Activated T-helper 1 cell treated with anti-CD3 and anti-CD28 coated beads, Interleukin-2, amount 50 U/mL, for 16 hours (primary cell): Measurements from ENCODE around the gene KLHL12.

Source experiments
- DNase-seq, 2 donors: peaks; one replicate each; pipeline ENCODE4 v3.0.0-alpha.2; 2020; ENCODE audit warnings: low read depth in 1 of 2, low spot score in 1 of 2

Gene KLHL12

GRCh38 chr1:202926581-202927491 is at the start of gene KLHL12:
Gene KLHL12 (minus strand): TSS chr1:202927234. CDS start chr1:202925162, 2,072 bp downstream.
- DNase-seq: peak; percentile 89 to 90

- DNase-seq: no peak
Measured at GRCh38 chr1:202976633-202977032, 49.6 kb upstream of the KLHL12 start.

- DNase-seq: no peak
Measured at GRCh38 chr1:202974856-202975255, 47.8 kb upstream of the KLHL12 start.

GRCh38 chr1:202972046-202972445 is 45.0 kb upstream of the KLHL12 start:
- DNase-seq: no peak

GRCh38 chr1:202968895-202969295 is 41.9 kb upstream of the KLHL12 start:
- no peak for DNase-seq

- DNase-seq: no peak
Measured at GRCh38 chr1:202968351-202968750, 41.3 kb upstream of the KLHL12 start.

- no peak for DNase-seq
Measured at GRCh38 chr1:202967684-202968281, 40.7 kb upstream of the KLHL12 start.

- DNase-seq: no peak
Measured at GRCh38 chr1:202966006-202966898, 39.2 kb upstream of the KLHL12 start.

- no peak for DNase-seq
Measured at GRCh38 chr1:202965422-202965821, 38.4 kb upstream of the KLHL12 start.

GRCh38 chr1:202964791-202965410 is 37.9 kb upstream of the KLHL12 start:
- DNase-seq: no peak

- DNase-seq: no peak
Measured at GRCh38 chr1:202961220-202961880, 34.3 kb upstream of the KLHL12 start.

- DNase-seq: no peak
Measured at GRCh38 chr1:202959276-202959620, 32.2 kb upstream of the KLHL12 start.

- no peak for DNase-seq
Measured at GRCh38 chr1:202958544-202959275, 31.7 kb upstream of the KLHL12 start.

- DNase-seq: peak; percentile 91 to 93
Measured at GRCh38 chr1:202957733-202958543, 30.9 kb upstream of the KLHL12 start, which contains the start of gene ADIPOR1. Gene ADIPOR1 (minus strand): TSS chr1:202958312. CDS start chr1:202951070, 7,242 bp downstream.

- no peak for DNase-seq
Measured at GRCh38 chr1:202956969-202957368, 29.9 kb upstream of the KLHL12 start.

GRCh38 chr1:202954057-202954745 is 27.2 kb upstream of the KLHL12 start:
- DNase-seq: no peak

GRCh38 chr1:202953392-202953791 is 26.4 kb upstream of the KLHL12 start:
- DNase-seq: no peak

- no peak for DNase-seq
Measured at GRCh38 chr1:202952818-202953217, 25.8 kb upstream of the KLHL12 start.
